Gastroesophageal sphincter (tissue), 4 donors: Measurements from ENCODE around the gene C20orf144. TPM values are rescaled to one million over a fixed set of nuclear protein-coding genes. Genes with fewer than 3 reads are reported as not detected.

Experiments used
- ATAC-seq: fragments of 150-250 bp; one replicate; pipeline ENCODE4 v1.9.1; 2016; ENCODE audit warnings: mild to moderate bottlenecking, moderate library complexity
- H3K27ac ChIP-seq, 4 donors: fragments of 200-600 bp; sonication (generic) in 3 of 4; 1 replicate in 3 of 4; 2 replicates in 1 of 4; pipeline ENCODE4 v1.5.1; 2016 to 2019
- H3K27me3 ChIP-seq: fragments of 200-600 bp; sonication (generic); one replicate; pipeline ENCODE4 v1.5.1; 2019
- H3K36me3 ChIP-seq, 2 donors: fragments of 200-600 bp; sonication (generic); one replicate each; pipeline ENCODE4 v1.5.1; 2019; ENCODE audit warnings: control low read depth in 1 of 2
- H3K4me1 ChIP-seq, 3 donors: fragments of 200-600 bp; sonication (generic); 1 replicate in 2 of 3; 2 replicates in 1 of 3; pipeline ENCODE4 v1.5.1; 2016 to 2019; ENCODE audit warnings: control low read depth in 2 of 3
- H3K4me3 ChIP-seq, 2 donors: fragments of 200-600 bp; sonication (generic); one replicate each; pipeline ENCODE4 v1.5.1; 2019; ENCODE audit warnings: mild to moderate bottlenecking in 1 of 2, moderate library complexity in 1 of 2
- H3K9me3 ChIP-seq, 3 donors: fragments of 200-600 bp; sonication (generic); one replicate each; pipeline ENCODE4 v1.5.1; 2017 to 2019; ENCODE audit warnings: control low read depth in 2 of 3
- EP300 ChIP-seq: sonication (generic); formaldehyde crosslinking; IDR thresholded peaks from one replicate; pipeline ENCODE4 v1.6.1; 2017; ENCODE audit warnings: antibody characterized with exemption, mild to moderate bottlenecking
- POLR2A ChIP-seq, 2 donors: fragments of 450-650 bp; IDR thresholded peaks; one replicate each; pipeline ENCODE4 v1.6.1; 2017; ENCODE audit warnings: antibody characterized with exemption in 2 of 2, mild to moderate bottlenecking in 2 of 2, moderate library complexity in 1 of 2
- POLR2AphosphoS5 ChIP-seq: sonication (generic); formaldehyde crosslinking; IDR thresholded peaks from one replicate; pipeline ENCODE4 v1.6.1; 2017; ENCODE audit warnings: antibody characterized with exemption
- WGBS, 2 donors: methylation state at CpG; one replicate each; pipeline ENCODE4 v1.1.5; 2018; ENCODE audit warnings: low coverage in 1 of 2; 5-methylcytosine and 5-hydroxymethylcytosine counted together
- total RNA-seq, 4 donors: library from RNA; depleted of rRNA; stranded (reverse); fragments of >200 nt; gene quantifications; one replicate each; pipeline ENCODE4 v1.1.0, GENCODE V29; 2016
- TF ChIP-seq, protein P1 (sequence below), 4 experiments: fragments of 200-600 bp in 2 of 4; fragments of 450-650 bp in 2 of 4; sonication (generic) in 1 of 4; IDR thresholded peaks; one replicate each; pipeline ENCODE4 v1.5.1; 2017 to 2019; ENCODE audit warnings: antibody characterized with exemption in 4 of 4, mild to moderate bottlenecking in 2 of 4, moderate library complexity in 2 of 4

Gene C20orf144
- total RNA-seq, 4 donors from 2014 or later = not detected

GRCh38 chr20:33686984-33687366, 24.8 kb downstream of the C20orf144 start:
- H3K4me3 ChIP-seq = no peak overlapping the region
- TF ChIP-seq, protein P1, sequence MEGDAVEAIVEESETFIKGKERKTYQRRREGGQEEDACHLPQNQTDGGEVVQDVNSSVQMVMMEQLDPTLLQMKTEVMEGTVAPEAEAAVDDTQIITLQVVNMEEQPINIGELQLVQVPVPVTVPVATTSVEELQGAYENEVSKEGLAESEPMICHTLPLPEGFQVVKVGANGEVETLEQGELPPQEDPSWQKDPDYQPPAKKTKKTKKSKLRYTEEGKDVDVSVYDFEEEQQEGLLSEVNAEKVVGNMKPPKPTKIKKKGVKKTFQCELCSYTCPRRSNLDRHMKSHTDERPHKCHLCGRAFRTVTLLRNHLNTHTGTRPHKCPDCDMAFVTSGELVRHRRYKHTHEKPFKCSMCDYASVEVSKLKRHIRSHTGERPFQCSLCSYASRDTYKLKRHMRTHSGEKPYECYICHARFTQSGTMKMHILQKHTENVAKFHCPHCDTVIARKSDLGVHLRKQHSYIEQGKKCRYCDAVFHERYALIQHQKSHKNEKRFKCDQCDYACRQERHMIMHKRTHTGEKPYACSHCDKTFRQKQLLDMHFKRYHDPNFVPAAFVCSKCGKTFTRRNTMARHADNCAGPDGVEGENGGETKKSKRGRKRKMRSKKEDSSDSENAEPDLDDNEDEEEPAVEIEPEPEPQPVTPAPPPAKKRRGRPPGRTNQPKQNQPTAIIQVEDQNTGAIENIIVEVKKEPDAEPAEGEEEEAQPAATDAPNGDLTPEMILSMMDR (IDR thresholded peaks at IDR 0.05) = no peak
- no peak for TF ChIP-seq POLR2A (IDR thresholded peaks at IDR 0.05)
- no peak for TF ChIP-seq POLR2AphosphoS5
- no peak for TF ChIP-seq EP300
- 72 to 95% methylated on average over 7 to 8 of the region's 14 CpGs for WGBS, 2 donors

DNA sequence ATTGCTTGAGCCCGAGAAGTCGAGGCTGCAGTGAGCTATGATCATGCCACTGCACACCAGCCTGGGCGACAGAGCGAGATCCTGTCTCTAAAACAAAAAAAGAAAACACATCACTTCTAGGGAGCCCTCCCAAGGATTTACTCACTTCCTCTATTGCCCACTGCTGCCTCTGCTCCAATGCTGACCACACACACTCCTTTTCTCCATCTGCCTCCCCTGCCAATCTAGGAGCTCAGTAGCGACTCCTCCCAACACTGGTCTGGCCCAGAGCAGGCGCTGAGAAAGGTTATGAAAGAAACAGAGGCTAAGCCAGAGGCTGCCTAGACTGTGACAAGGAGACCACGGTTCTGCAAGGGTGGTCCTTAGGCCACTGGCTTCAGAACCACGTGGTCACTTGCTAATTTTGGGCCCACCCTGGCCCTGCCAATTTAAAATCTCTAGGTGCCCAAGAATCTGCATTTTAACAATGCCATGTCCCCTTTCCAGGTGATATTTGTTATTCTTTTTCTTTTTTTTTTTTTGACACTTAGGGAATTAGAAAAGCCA, 25.3 kb downstream of the C20orf144 start:
- no peak for ATAC-seq
- Histone ChIP-seq H3K4me1 (peaks cover 0 to 25% (median 9%) of the 10 kb centered on the region in 3 donors), H3K27me3 (no peaks in the 10 kb centered on the region), H3K36me3 (no peaks in the 10 kb centered on the region), H3K9me3 (no peaks in the 10 kb centered on the region), H3K27ac (no peak overlapping the region), H3K4me3 (no peak overlapping the region)
- WGBS, 2 donors = 68 to 79% methylated on average over 4 to 8 of the region's 8 CpGs
- TF ChIP-seq POLR2A (IDR thresholded peaks at IDR 0.05) (no peak), POLR2AphosphoS5 (no peak), EP300 (no peak)
- TF ChIP-seq, protein P1 (IDR thresholded peaks at IDR 0.05) = no peak

More at GRCh38 chr20:33686984-33687366, 24.8 kb downstream of the C20orf144 start:
- Histone ChIP-seq H3K27me3 (no peaks in the 10 kb centered on the region), H3K36me3 (no peaks in the 10 kb centered on the region), H3K4me1 (peaks cover 0 to 25% (median 9%) of the 10 kb centered on the region in 3 donors), H3K27ac (peak overlapping the region in 3 of 4 donors; percentile 67 to 75 (median 73)), H3K9me3 (no peaks in the 10 kb centered on the region)
- ATAC-seq = no peak

DNA sequence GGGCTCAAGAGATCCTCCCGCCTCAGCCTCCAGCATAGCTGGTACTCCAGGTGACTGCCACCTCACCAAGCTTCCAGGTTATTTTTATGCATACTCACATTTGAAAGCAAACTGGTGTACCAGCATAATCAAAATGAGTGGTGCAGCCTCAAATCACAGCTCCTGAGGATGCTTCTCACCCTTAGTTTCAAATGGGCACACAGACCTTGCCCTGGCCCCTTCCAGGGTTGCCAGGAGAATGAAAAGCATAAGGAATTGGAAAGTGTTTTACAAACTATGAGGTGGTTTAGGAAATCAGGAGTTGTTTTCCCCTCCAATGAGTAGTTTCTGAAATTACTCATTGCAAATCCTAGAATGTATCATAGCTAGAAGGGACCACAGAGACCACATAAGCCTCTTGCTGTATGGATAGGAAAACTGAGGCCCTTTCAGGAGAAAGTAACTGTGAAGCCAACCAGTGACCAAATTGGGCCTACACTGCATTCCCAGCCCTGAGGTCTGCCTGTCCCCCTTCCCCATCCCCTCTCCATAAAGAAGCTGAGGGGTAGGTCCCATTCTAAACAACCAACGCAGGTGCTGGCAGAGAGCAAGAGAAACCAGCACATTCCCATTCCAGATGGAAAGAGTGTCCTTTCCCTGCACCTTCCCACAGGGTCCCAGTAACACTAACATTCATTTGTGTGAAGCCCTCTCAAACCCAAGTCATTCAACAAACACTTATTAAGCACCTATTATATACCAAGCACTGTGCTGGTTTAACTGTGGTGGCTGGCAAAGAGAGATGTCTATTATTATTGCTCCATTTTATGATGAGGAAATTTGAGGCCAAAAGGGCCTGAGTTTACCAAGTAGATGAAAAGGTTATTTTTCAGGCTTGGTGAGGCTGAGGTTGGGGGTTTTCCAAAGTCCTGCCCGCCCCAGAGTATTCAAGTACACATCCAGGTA, 26.1 kb downstream of the C20orf144 start:
- Histone ChIP-seq H3K27ac (no peak overlapping the region), H3K9me3 (no peaks in the 10 kb centered on the region), H3K4me1 (peaks cover 0 to 25% (median 9%) of the 10 kb centered on the region in 3 donors), H3K4me3 (no peak overlapping the region), H3K36me3 (no peaks in the 10 kb centered on the region), H3K27me3 (no peaks in the 10 kb centered on the region)
- TF ChIP-seq POLR2AphosphoS5 (no peak), EP300 (no peak), POLR2A (IDR thresholded peaks at IDR 0.05) (no peak)
- TF ChIP-seq, protein P1 (IDR thresholded peaks at IDR 0.05) = no peak
- ATAC-seq = no peak
- WGBS, 2 donors = 60 to 93% methylated on average over 1 to 2 of the region's 3 CpGs

GRCh38 chr20:33688938-33689424, 26.9 kb downstream of the C20orf144 start:
- no peak for ATAC-seq
- Histone ChIP-seq H3K27me3 (no peaks in the 10 kb centered on the region), H3K36me3 (no peaks in the 10 kb centered on the region), H3K9me3 (no peaks in the 10 kb centered on the region), H3K4me1 (peaks cover 0 to 30% (median 9%) of the 10 kb centered on the region in 3 donors), H3K27ac (no peak overlapping the region), H3K4me3 (no peak overlapping the region)
- 40 to 83% methylated on average over 1 of the region's 3 CpGs for WGBS, 2 donors
- no peak for TF ChIP-seq POLR2AphosphoS5
- TF ChIP-seq, protein P1 (IDR thresholded peaks at IDR 0.05) = no peak
- no peak for TF ChIP-seq EP300
- TF ChIP-seq POLR2A (IDR thresholded peaks at IDR 0.05) = no peak
